Dedifferentiated amniotic fluid mesenchymal stem cell (primary cell): ENCODE measurements around the gene LRIG1.
A peak's percentile ranks its signal among the peaks of the same experiment; 100 is the strongest.

ENCODE experiments used
- DNase-seq: peaks from one replicate; pipeline ENCODE4 v3.0.0-alpha.2; 2016; ENCODE audit errors: extremely low spot score

Gene LRIG1

GRCh38 chr3:66354001-66354400 lies 146.8 kb downstream of the LRIG1 start:
- no peak for DNase-seq

- peak; percentile 26 for DNase-seq
These were observed 147.3 kb downstream of the LRIG1 start for GRCh38 chr3:66353530-66353929.

- DNase-seq: no peak
These were observed 147.8 kb downstream of the LRIG1 start for GRCh38 chr3:66353039-66353438.

- no peak for DNase-seq
These were observed 150.2 kb downstream of the LRIG1 start for GRCh38 chr3:66350601-66351000.

GRCh38 chr3:66348704-66349103 lies 152.1 kb downstream of the LRIG1 start:
- DNase-seq: no peak

GRCh38 chr3:66344848-66345578 lies 155.8 kb downstream of the LRIG1 start:
- no peak for DNase-seq

GRCh38 chr3:66344391-66344811 lies 156.4 kb downstream of the LRIG1 start:
- no peak for DNase-seq

GRCh38 chr3:66342717-66343356 lies 158.0 kb downstream of the LRIG1 start:
- no peak for DNase-seq

GRCh38 chr3:66338927-66339326 lies 161.9 kb downstream of the LRIG1 start:
- peak; percentile 16 for DNase-seq

GRCh38 chr3:66336333-66336766 lies 164.5 kb downstream of the LRIG1 start:
- peak; percentile 40 for DNase-seq

GRCh38 chr3:66335671-66336070 lies 165.2 kb downstream of the LRIG1 start:
- DNase-seq: no peak
